HepG2 (cell line): ENCODE data around the gene SPTB.

Source experiments
- MXD4 ChIP-seq: IDR thresholded peaks from 2 replicates; pipeline ENCODE4 v1.6.1; 2016; ENCODE audit warnings: mild to moderate bottlenecking, missing biosample characterization, missing genetic modification reagents
- RFX5 ChIP-seq: IDR thresholded peaks from 2 replicates; pipeline ENCODE4 v1.6.1; 2011; ENCODE audit warnings: low read depth, low read length, improper control_type of control experiment
- ZNF24 ChIP-seq: fragments of 450-650 bp; IDR thresholded peaks from 2 replicates; pipeline ENCODE4 v1.6.1; 2017; ENCODE audit warnings: antibody characterized with exemption, mild to moderate bottlenecking
- TF ChIP-seq, protein P1 (sequence below): sonication (generic); formaldehyde crosslinking; IDR thresholded peaks from 2 replicates; pipeline ENCODE4 v1.5.0; 2020; ENCODE audit warnings: mild to moderate bottlenecking, missing genetic modification reagents, moderate library complexity
- TF ChIP-seq, protein P2 (sequence below): sonication (generic); formaldehyde crosslinking; IDR thresholded peaks from 2 replicates; pipeline ENCODE4 v1.4.0; 2020; ENCODE audit warnings: missing genetic modification reagents

DNA sequence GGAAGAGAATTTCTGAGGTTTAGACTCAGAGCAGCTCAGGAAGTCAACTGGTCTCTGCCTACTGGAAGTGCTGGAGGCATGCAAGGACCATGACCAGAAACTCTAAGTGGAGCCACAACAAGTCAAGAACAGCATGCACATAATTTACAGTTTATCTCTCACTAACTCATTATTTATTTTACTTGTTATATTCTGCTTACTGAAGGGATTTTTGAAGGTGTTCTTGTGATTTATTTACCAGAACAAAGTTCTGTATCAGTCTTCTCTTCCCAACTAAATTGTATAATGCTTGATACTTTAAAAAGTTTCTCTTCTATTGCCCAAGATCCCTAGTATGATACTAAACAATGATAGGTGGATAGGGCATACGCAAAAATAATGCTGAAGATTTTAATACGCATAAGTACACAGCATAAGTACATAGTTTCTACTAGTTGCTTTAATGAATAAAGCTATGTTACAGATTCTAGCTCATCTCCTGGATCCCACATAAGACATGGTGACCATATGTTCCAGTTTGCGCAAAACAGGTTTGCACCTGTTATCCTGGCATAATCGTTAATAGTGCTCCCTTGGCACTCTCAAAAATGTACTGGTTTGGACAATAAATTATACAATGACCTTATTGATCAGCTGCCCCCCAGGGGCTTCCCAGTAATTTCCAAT, 11.6 kb upstream of the SPTB start:
- TF ChIP-seq RFX5 (no peak), ZNF24 (no peak), MXD4 (CRISPR knock-in tag) (no peak)
- TF ChIP-seq, protein P1, sequence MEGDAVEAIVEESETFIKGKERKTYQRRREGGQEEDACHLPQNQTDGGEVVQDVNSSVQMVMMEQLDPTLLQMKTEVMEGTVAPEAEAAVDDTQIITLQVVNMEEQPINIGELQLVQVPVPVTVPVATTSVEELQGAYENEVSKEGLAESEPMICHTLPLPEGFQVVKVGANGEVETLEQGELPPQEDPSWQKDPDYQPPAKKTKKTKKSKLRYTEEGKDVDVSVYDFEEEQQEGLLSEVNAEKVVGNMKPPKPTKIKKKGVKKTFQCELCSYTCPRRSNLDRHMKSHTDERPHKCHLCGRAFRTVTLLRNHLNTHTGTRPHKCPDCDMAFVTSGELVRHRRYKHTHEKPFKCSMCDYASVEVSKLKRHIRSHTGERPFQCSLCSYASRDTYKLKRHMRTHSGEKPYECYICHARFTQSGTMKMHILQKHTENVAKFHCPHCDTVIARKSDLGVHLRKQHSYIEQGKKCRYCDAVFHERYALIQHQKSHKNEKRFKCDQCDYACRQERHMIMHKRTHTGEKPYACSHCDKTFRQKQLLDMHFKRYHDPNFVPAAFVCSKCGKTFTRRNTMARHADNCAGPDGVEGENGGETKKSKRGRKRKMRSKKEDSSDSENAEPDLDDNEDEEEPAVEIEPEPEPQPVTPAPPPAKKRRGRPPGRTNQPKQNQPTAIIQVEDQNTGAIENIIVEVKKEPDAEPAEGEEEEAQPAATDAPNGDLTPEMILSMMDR (CRISPR knock-in tag) = no peak
- TF ChIP-seq, protein P2, sequence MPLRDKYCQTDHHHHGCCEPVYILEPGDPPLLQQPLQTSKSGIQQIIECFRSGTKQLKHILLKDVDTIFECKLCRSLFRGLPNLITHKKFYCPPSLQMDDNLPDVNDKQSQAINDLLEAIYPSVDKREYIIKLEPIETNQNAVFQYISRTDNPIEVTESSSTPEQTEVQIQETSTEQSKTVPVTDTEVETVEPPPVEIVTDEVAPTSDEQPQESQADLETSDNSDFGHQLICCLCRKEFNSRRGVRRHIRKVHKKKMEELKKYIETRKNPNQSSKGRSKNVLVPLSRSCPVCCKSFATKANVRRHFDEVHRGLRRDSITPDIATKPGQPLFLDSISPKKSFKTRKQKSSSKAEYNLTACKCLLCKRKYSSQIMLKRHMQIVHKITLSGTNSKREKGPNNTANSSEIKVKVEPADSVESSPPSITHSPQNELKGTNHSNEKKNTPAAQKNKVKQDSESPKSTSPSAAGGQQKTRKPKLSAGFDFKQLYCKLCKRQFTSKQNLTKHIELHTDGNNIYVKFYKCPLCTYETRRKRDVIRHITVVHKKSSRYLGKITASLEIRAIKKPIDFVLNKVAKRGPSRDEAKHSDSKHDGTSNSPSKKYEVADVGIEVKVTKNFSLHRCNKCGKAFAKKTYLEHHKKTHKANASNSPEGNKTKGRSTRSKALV (CRISPR knock-in tag) = no peak
